ENCODE data around the gene ITPR1.

The ITPR1 gene

GRCh38 chr3:4534906-4535305 lies 41.8 kb downstream of the ITPR1 start:
- no peak for DNase-seq

- DNase-seq = no peak
Measured at GRCh38 chr3:4536260-4536659, 43.1 kb downstream of the ITPR1 start.

GRCh38 chr3:4540267-4540666 lies 47.1 kb downstream of the ITPR1 start:
- no peak for DNase-seq

GRCh38 chr3:4543110-4543509 lies 50.0 kb downstream of the ITPR1 start:
- no peak for DNase-seq

- no peak for DNase-seq
Measured at GRCh38 chr3:4546346-4547178, 53.4 kb downstream of the ITPR1 start.

- DNase-seq = no peak
Measured at GRCh38 chr3:4547799-4548198, 54.7 kb downstream of the ITPR1 start.

GRCh38 chr3:4548356-4548755 lies 55.2 kb downstream of the ITPR1 start:
- DNase-seq = no peak

- DNase-seq = no peak
Measured at GRCh38 chr3:4548780-4549179, 55.6 kb downstream of the ITPR1 start.

GRCh38 chr3:4549896-4550295 lies 56.7 kb downstream of the ITPR1 start:
- no peak for DNase-seq

GRCh38 chr3:4551051-4551711 lies 58.0 kb downstream of the ITPR1 start:
- no peak for DNase-seq

GRCh38 chr3:4551794-4552442 lies 58.8 kb downstream of the ITPR1 start:
- no peak for DNase-seq

- DNase-seq = no peak
Measured at GRCh38 chr3:4552811-4553210, 59.7 kb downstream of the ITPR1 start.

GRCh38 chr3:4561661-4562060 lies 68.5 kb downstream of the ITPR1 start:
- no peak for DNase-seq

GRCh38 chr3:4562595-4562994 lies 69.4 kb downstream of the ITPR1 start:
- no peak for DNase-seq

GRCh38 chr3:4564270-4564669 lies 71.1 kb downstream of the ITPR1 start:
- DNase-seq = no peak

GRCh38 chr3:4564928-4565586 lies 71.9 kb downstream of the ITPR1 start:
- no peak for DNase-seq

GRCh38 chr3:4565809-4566501 lies 72.8 kb downstream of the ITPR1 start:
- no peak for DNase-seq

GRCh38 chr3:4568841-4569240 lies 75.7 kb downstream of the ITPR1 start:
- no peak for DNase-seq

GRCh38 chr3:4570840-4571621 lies 77.9 kb downstream of the ITPR1 start:
- no peak for DNase-seq

- DNase-seq = no peak
Measured at GRCh38 chr3:4571690-4572334, 78.7 kb downstream of the ITPR1 start.

GRCh38 chr3:4573153-4573552 lies 80.0 kb downstream of the ITPR1 start:
- no peak for DNase-seq
